Stimulated activated CD4-positive, alpha-beta T cell treated with anti-CD3 and anti-CD28 coated beads, Interleukin-1b, Interleukin-23, amount 100 ng/mL, for 1 hour (primary cell): Measurements from ENCODE around the gene ATPAF2.

Experiments
- DNase-seq, 2 donors: peaks; one replicate each; pipeline ENCODE4 v3.0.0-alpha.2; 2020; ENCODE audit warnings: low read depth in 2 of 2

Gene ATPAF2

DNA sequence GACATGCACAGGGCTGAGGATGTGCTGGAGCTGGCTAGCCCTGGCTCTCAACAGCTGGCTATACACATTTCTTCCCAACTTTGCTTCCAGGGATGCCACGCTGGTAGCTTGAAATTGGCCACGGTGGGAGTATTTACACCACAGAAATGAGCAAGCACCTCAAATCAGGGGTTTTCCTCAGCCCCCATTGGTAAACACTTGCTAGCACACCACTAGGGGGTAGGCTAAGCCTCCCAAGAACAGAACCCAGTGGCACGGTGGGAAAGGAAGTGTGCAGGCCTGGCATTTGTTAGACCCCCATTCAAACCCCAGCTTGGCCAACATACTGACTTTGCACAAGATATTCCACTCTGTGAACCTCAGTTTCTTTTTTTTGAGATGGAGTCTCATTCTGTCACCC lies 53.4 kb downstream of the ATPAF2 start:
- no peak for DNase-seq

DNA sequence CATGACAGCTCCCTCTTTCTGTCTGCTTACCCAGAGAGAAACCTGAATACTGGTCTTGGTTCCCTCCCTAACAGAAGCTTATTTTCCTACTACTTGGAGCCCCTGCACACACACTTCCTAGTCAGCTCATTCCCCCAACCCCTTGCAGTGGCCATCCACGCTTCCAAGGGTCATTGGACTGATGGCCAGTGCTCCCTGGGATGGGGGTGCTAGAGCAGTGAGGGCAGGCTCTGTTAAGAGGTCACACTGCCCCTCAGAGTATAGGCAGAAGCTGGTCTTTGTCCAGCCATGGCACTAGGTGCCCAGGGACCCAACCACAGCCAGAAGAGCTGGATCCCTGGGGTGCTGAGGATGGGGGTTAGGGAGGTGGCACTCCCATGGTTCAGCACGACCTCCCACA lies 53.8 kb downstream of the ATPAF2 start:
- no peak for DNase-seq

DNA sequence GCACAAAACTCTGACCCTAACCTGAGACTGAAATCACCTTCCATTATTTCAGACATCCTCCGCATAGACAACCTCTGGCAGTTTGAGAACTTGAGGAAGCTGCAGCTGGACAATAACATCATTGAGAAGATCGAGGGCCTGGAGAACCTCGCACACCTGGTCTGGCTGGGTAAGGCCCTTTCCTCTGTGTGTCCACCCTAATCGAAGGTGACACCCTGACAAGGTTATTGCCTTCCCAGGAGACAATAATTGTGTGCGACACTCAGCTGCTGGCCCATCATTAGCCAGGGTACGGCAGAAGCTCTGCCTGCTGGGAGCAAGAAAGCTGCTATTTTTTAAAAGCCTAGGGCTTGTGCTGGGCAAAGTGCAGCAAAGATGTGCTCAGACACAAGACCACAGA lies 55.2 kb downstream of the ATPAF2 start:
- DNase-seq, result no peak

- DNase-seq, result no peak
These were observed 55.6 kb downstream of the ATPAF2 start for GRCh38 chr17:17983376-17983775.

GRCh38 chr17:17982801-17983200 lies 56.2 kb downstream of the ATPAF2 start:
- DNase-seq, result no peak

DNA sequence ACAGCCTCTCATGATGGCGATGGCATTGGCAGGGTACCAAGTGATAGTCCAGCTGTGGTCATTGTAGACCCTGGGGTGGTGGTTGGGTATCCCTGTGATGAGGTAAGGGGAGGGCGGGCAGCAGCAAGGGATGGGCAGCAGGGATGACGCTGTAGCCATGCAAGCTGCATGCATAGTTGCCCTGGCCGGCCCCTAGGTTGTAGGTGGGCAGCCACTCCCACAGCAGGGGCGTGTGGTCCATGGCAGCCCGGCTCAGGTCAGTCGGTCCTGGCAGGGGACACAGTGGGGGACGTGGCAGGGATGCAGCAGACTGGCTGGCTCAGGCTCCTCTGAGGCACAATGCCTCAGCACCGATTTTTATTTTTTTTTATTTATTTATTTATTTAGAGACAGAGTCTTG lies 57.6 kb downstream of the ATPAF2 start:
- DNase-seq, result no peak

DNA sequence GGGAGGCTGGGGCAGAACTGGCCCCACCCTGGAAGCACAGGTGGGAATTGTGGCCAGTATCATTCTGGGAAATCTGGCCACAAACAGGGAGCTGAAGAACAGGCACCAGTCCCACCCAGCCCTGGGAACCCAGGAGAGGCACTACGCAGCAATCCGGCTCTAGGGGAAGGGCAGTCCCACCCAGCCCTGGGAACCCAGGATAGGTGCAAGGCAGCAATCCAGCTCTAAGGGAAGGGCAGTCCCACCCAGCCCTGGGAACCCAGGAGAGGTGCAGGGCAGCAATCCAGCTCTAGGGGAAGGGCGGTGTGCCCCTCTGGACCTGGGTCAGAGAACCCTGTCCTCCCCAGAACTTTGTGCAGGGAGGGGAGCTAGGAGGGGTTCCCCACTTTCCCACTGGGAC lies 59.2 kb downstream of the ATPAF2 start:
- DNase-seq, result no peak

GRCh38 chr17:17978481-17979424 lies 60.2 kb downstream of the ATPAF2 start:
- no peak for DNase-seq

DNA sequence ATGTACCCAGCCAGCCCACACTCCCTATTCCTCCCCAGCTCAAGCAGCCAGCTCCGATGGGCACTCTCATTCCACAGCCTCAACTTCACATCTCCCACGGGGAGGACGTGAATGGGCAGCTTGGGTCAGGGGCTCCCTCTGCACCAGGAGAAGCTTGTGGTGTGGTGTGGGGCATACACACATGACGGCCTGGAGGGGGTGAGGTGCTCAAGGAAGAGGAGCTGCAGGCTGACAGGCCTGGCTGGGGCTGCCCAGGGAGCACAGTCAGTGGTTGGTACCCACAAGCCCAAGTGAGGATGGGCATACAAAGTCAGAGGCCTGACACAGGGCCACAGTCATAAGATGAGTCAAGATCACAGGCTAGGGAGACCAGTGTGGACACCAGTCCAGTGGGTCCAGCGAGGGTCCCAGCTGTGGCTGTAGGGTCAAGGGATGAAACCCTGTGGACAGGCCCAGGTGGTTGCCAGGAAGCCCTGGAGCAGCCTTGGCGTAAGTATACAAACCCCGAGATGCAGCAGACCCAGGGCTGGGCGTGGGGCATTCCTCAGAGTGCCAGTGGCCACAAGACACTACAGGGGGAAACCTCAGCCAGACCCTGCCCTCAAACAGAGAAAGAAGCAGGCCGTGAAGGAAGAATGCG lies 61.9 kb downstream of the ATPAF2 start:
- DNase-seq, result no peak

- DNase-seq, result no peak
These were observed 63.5 kb downstream of the ATPAF2 start for GRCh38 chr17:17975436-17975835.

DNA sequence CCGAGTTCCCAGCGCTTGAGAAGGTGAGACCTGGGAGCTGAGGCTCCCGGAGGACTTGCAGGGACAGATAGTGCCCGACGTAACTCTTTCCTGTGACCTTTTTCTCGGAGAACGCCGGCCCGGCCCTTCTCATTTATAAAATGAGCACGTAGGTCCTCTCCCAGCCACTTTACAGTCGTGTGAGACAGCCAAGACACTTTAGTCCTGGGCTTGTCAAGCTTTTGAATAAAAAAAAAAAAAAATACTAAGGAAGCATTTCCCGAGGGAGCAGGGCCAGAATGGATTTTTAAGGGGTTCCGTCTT lies 66.1 kb downstream of the ATPAF2 start:
- DNase-seq, result no peak

DNA sequence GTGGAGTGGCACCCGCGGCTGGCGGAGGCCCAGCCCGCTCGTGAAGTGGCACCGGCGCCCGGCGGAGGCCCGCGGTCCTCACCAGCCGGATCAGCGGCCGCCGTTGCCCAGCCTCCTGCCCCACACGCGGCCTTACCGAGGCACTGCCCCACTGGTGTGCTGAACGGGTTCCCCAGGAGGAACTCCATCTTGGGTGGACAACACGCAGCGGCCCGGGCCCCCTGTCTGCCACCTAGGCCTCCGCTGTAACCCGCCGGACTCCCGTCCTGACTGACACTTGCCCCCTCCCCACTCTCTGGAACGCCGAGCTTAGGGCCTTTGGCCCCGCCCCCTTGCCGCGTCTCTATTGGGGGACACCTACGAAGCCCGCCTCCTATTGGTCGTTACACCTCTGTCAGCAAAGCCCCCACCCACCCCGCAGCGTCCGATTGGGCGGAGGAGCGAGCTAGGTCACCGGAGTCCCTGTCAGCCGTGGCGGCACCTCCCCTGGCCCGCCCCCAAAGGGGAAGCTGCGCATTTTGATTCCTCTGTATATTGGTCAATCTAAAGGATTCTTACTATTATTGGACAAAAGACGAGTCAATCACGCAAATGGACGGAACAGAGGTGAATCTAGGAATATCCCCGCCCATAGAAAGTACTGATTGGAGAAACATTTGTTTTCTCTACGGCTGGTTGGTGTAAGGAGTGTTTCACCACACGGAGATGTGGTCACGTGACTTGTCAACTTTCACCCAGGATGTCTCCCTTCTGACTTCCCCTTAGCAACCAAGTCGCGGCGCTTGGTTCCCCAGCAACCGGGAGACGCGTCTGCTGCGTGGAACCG lies 66.6 kb downstream of the ATPAF2 start, which contains the start of the genes DRC3 and TOM1L2:
Gene DRC3, plus strand, starts transcription at position 737 of the 826 bp plus-strand sequence. CDS start 4,737 bp downstream, outside the sequence.
Gene TOM1L2, minus strand, starts transcription at position 275 of the 826 bp plus-strand sequence. Its CDS starts 87 bp downstream, at position 188.
- peak; percentile 98 to 100 for DNase-seq

- no peak for DNase-seq
These were observed 67.4 kb downstream of the ATPAF2 start for GRCh38 chr17:17971431-17972125.

- no peak for DNase-seq
These were observed 68.1 kb downstream of the ATPAF2 start for GRCh38 chr17:17970699-17971430.
